Keratinocyte (primary cell): ENCODE data around the gene SLAMF1. TPM values are rescaled to one million over a fixed set of nuclear protein-coding genes. Genes with fewer than 3 reads are reported as not detected.
"Not testable (repeated sequence)": the region's sequence is repeated elsewhere in the genome, so short reads cannot be mapped to it uniquely, and the experiment has no call there.

Experiments used
- DNase-seq: peaks from one replicate; pipeline ENCODE4 v3.0.0-alpha.2; 2011; ENCODE audit warnings: low read depth, missing footprints, low spot score
- FAIRE-seq: peaks from 2 replicates; lab custom pipeline; 2011; peaks lifted over from hg19 to GRCh38; lab: Jason Lieb, UNC
- H2AFZ ChIP-seq: 2 replicates; pipeline ENCODE4 v1.6.0; 2012; ENCODE audit warnings: low read length, control low read depth, inconsistent platforms; ENCODE audit not compliant: control insufficient read depth
- H3K27ac ChIP-seq: 2 replicates; pipeline ENCODE4 v1.5.1; 2011; ENCODE audit warnings: low read length; ENCODE audit not compliant: control insufficient read depth, insufficient read depth
- H3K27me3 ChIP-seq: 3 replicates; pipeline ENCODE4 v1.6.0; 2011; ENCODE audit warnings: low read length; ENCODE audit not compliant: control insufficient read depth, insufficient read depth; ENCODE audit errors: extremely low read depth
- H3K36me3 ChIP-seq, 2 experiments: 2 replicates in 1 of 2; 3 replicates in 1 of 2; pipeline ENCODE4 v1.5.1; 2011; ENCODE audit warnings: low read length in 2 of 2, mild to moderate bottlenecking in 1 of 2; ENCODE audit not compliant: control insufficient read depth in 2 of 2, insufficient read depth in 2 of 2; ENCODE audit errors: extremely low read depth in 1 of 2
- H3K4me1 ChIP-seq: 3 replicates; pipeline ENCODE4 v1.5.1; 2011; ENCODE audit warnings: low read length; ENCODE audit not compliant: control insufficient read depth, insufficient read depth; ENCODE audit errors: extremely low read depth
- H3K4me2 ChIP-seq: 3 replicates; pipeline ENCODE4 v1.6.0; 2011; ENCODE audit warnings: low read depth, low read length; ENCODE audit not compliant: control insufficient read depth, insufficient read depth; ENCODE audit errors: extremely low read depth
- H3K4me3 ChIP-seq, 3 experiments: fragments of 200-600 bp in 1 of 3; sonication (generic) in 1 of 3; 2 replicates in 2 of 3; 3 replicates in 1 of 3; pipeline ENCODE4 v1.5.1; 2011 to 2016; ENCODE audit warnings: low read length in 3 of 3, mild to moderate bottlenecking in 3 of 3, control low read depth in 2 of 3, inconsistent platforms in 1 of 3, low read depth in 1 of 3, mixed read lengths in 1 of 3, mixed run types in 1 of 3, moderate library complexity in 1 of 3; ENCODE audit not compliant: control insufficient read depth in 2 of 3, insufficient read depth in 2 of 3; ENCODE audit errors: extremely low read depth in 1 of 3
- H3K79me2 ChIP-seq: 2 replicates; pipeline ENCODE4 v1.6.0; 2012; ENCODE audit warnings: low read length; ENCODE audit not compliant: control insufficient read depth, insufficient read depth
- H3K9ac ChIP-seq: 3 replicates; pipeline ENCODE4 v1.6.0; 2011; ENCODE audit warnings: low read length; ENCODE audit not compliant: control insufficient read depth, insufficient read depth; ENCODE audit errors: extremely low read depth
- H3K9me1 ChIP-seq: 3 replicates; pipeline ENCODE4 v1.6.0; 2011; ENCODE audit warnings: low read length; ENCODE audit not compliant: control insufficient read depth, insufficient read depth; ENCODE audit errors: extremely low read depth
- H3K9me3 ChIP-seq: 2 replicates; pipeline ENCODE4 v1.5.1; 2012; ENCODE audit warnings: low read depth, low read length; ENCODE audit not compliant: control insufficient read depth
- H4K20me1 ChIP-seq: 3 replicates; pipeline ENCODE4 v1.6.0; 2011; ENCODE audit warnings: low read length; ENCODE audit not compliant: control insufficient read depth, insufficient read depth; ENCODE audit errors: extremely low read depth
- CTCF ChIP-seq, 3 experiments: IDR thresholded peaks in 1 of 3; conservative IDR thresholded peaks in 1 of 3; optimal IDR thresholded peaks in 1 of 3; 2 replicates in 2 of 3; 3 replicates in 1 of 3; pipeline versions ENCODE3 to v1.5.1; 2011; ENCODE audit warnings: low read length in 3 of 3, mild to moderate bottlenecking in 3 of 3, moderate library complexity in 2 of 3, control low read depth in 1 of 3, inconsistent platforms in 1 of 3; ENCODE audit not compliant: insufficient read depth in 2 of 3; ENCODE audit errors: extremely low read depth in 1 of 3
- EZH2 ChIP-seq: IDR thresholded peaks from one replicate; pipeline ENCODE4 v1.6.1; 2012; ENCODE audit warnings: inconsistent platforms, mild to moderate bottlenecking, low read length, moderate library complexity
- dilution Hi-C: fragments of 300-500 bp; cut with MboI; formaldehyde crosslinking; loops from one replicate; pipeline ENCODE4 v1.7.0; 2020; ENCODE audit warnings: low sequenced_read_pairs; ENCODE audit not compliant: extremely low pct_ligation_motif_present
- polyA plus RNA-seq, 5 experiments: library from polyadenylated mRNA; depleted of rRNA in 3 of 5; stranded (reverse) in 3 of 5; stranded (forward) in 1 of 5; unstranded in 1 of 5; fragments of >200 nt; gene quantifications; 1 replicate in 1 of 5; 2 replicates in 3 of 5; 3 replicates in 1 of 5; pipeline versions ENCODE4 v1.2.1 to v1.2.3, GENCODE V29; 2011 to 2012; ENCODE audit warnings: missing spikeins in 2 of 5, low read depth in 1 of 5, low replicate concordance in 1 of 5

SLAMF1 gene
- polyA plus RNA-seq, 1 donor (not counting 4 experiments of a cell fraction or from before 2014, with no cell fraction given) = not detected

- no peak for FAIRE-seq
- no peak for TF ChIP-seq CTCF (optimal IDR thresholded peaks at IDR 0.05 in 1 of 3, IDR thresholded peaks at IDR 0.05 in 1 of 3, conservative IDR thresholded peaks at IDR 0.05 in 1 of 3; ENCODE audit: extremely low read depth in 1 of 3, insufficient read depth in 2 of 3, low read length in 3 of 3)
- no peak for TF ChIP-seq EZH2
- Histone ChIP-seq H3K79me2 (no peaks in the 10 kb centered on the region), H3K9ac (no peak overlapping the region), H3K4me3 (no peak overlapping the region), H3K27me3 (no peaks in the 10 kb centered on the region), H3K9me1 (no peaks in the 10 kb centered on the region), H3K4me1 (no peaks in the 10 kb centered on the region), H4K20me1 (no peaks in the 10 kb centered on the region), H3K4me2 (no peak overlapping the region), H3K9me3 (no peaks in the 10 kb centered on the region), H3K36me3 (no peaks in the 10 kb centered on the region), H3K27ac (no peak overlapping the region), H2AFZ (no peak overlapping the region)
- DNase-seq = no peak
- dilution Hi-C loops = no loop called here
Observed at GRCh38 chr1:160565564-160565963, 81.3 kb downstream of the SLAMF1 start.

GRCh38 chr1:160563230-160563629 is 83.6 kb downstream of the SLAMF1 start:
- H3K79me2 ChIP-seq, H3K9me1 ChIP-seq, DNase-seq, H3K4me2 ChIP-seq, H3K4me3 ChIP-seq, H2AFZ ChIP-seq, H3K27me3 ChIP-seq, FAIRE-seq, H3K9ac ChIP-seq, H3K4me1 ChIP-seq, H3K36me3 ChIP-seq, H3K9me3 ChIP-seq, H3K27ac ChIP-seq, dilution Hi-C loops, H4K20me1 ChIP-seq: not testable (repeated sequence)

GRCh38 chr1:160562745-160563144 is 84.1 kb downstream of the SLAMF1 start:
- H3K36me3 ChIP-seq, H3K4me1 ChIP-seq, dilution Hi-C loops, H3K4me3 ChIP-seq, DNase-seq, FAIRE-seq, H3K27me3 ChIP-seq, H3K27ac ChIP-seq, H3K79me2 ChIP-seq, H3K9me1 ChIP-seq, H3K9ac ChIP-seq, H2AFZ ChIP-seq, H4K20me1 ChIP-seq, H3K4me2 ChIP-seq, H3K9me3 ChIP-seq: not testable (repeated sequence)
